Measurements from ENCODE around the gene DCC.

DCC gene

GRCh38 chr18:52844323-52844722 is 504.3 kb downstream of the DCC start:
- no peak for DNase-seq

GRCh38 chr18:52845036-52845435 is 505.0 kb downstream of the DCC start:
- DNase-seq = no peak

- DNase-seq = no peak
Observed at GRCh38 chr18:52850031-52850560, 510.1 kb downstream of the DCC start.

- DNase-seq = no peak
Observed at GRCh38 chr18:52861558-52861957, 521.6 kb downstream of the DCC start.

GRCh38 chr18:52869349-52869923 is 529.4 kb downstream of the DCC start:
- no peak for DNase-seq

- DNase-seq = no peak
Observed at GRCh38 chr18:52869942-52870907, 530.2 kb downstream of the DCC start.

- no peak for DNase-seq
Observed at GRCh38 chr18:52874774-52875173, 534.8 kb downstream of the DCC start.

GRCh38 chr18:52875725-52876124 is 535.7 kb downstream of the DCC start:
- no peak for DNase-seq

GRCh38 chr18:52888014-52888413 is 548.0 kb downstream of the DCC start:
- DNase-seq = no peak

GRCh38 chr18:52894801-52895200 is 554.8 kb downstream of the DCC start:
- no peak for DNase-seq

GRCh38 chr18:52897611-52898484 is 557.9 kb downstream of the DCC start:
- no peak for DNase-seq

- no peak for DNase-seq
Observed at GRCh38 chr18:52898485-52899058, 558.6 kb downstream of the DCC start.

GRCh38 chr18:52902188-52902587 is 562.2 kb downstream of the DCC start:
- no peak for DNase-seq

- no peak for DNase-seq
Observed at GRCh38 chr18:52903857-52904256, 563.9 kb downstream of the DCC start.

GRCh38 chr18:52907543-52908308 is 567.7 kb downstream of the DCC start:
- DNase-seq = no peak

GRCh38 chr18:52914148-52914547 is 574.2 kb downstream of the DCC start:
- no peak for DNase-seq

GRCh38 chr18:52920665-52921064 is 580.7 kb downstream of the DCC start:
- DNase-seq = no peak

GRCh38 chr18:52933356-52933755 is 593.4 kb downstream of the DCC start:
- no peak for DNase-seq

- no peak for DNase-seq
Observed at GRCh38 chr18:52936931-52937330, 596.9 kb downstream of the DCC start.

- DNase-seq = no peak
Observed at GRCh38 chr18:52937840-52938239, 597.8 kb downstream of the DCC start.

- no peak for DNase-seq
Observed at GRCh38 chr18:52945552-52945951, 605.6 kb downstream of the DCC start.

- DNase-seq = no peak
Observed at GRCh38 chr18:52948868-52949444, 609.0 kb downstream of the DCC start.
